Neural progenitor cell (in vitro differentiated cells): ENCODE measurements around the gene NDUFA8. TPM values are rescaled to one million over a fixed set of nuclear protein-coding genes. Genes with fewer than 3 reads are reported as not detected.

ENCODE experiments used
- DNase-seq: peaks from one replicate; pipeline ENCODE4 v3.0.0-alpha.2; 2016; ENCODE audit warnings: low spot score
- H2AFZ ChIP-seq: fragments of 200-600 bp; sonication (generic); replicated peaks from 2 replicates; pipeline ENCODE4 v1.6.1; 2016; ENCODE audit warnings: antibody characterized with exemption
- H3F3A ChIP-seq: fragments of 200-600 bp; sonication (generic); 2 replicates; pipeline ENCODE4 v1.6.1; 2016; ENCODE audit warnings: antibody characterized with exemption, low read depth
- H3K27ac ChIP-seq: fragments of 200-600 bp; sonication (generic); 2 replicates; pipeline ENCODE4 v1.5.1; 2016; ENCODE audit warnings: mild to moderate bottlenecking
- H3K27me3 ChIP-seq: fragments of 200-600 bp; sonication (generic); 2 replicates; pipeline ENCODE4 v1.6.1; 2016; ENCODE audit warnings: mild to moderate bottlenecking, moderate library complexity
- H3K36me3 ChIP-seq: fragments of 200-600 bp; sonication (generic); 2 replicates; pipeline ENCODE4 v1.5.1; 2016
- H3K4me1 ChIP-seq: fragments of 200-600 bp; sonication (generic); 2 replicates; pipeline ENCODE4 v1.6.1; 2016; ENCODE audit warnings: mixed run types
- H3K4me2 ChIP-seq: fragments of 200-600 bp; sonication (generic); 2 replicates; pipeline ENCODE4 v1.6.1; 2016
- H3K4me3 ChIP-seq: fragments of 200-600 bp; sonication (generic); 2 replicates; pipeline ENCODE4 v1.5.1; 2016
- H3K79me2 ChIP-seq: fragments of 200-600 bp; sonication (generic); 2 replicates; pipeline ENCODE4 v1.6.1; 2016; ENCODE audit warnings: low read depth
- H3K9ac ChIP-seq: fragments of 200-600 bp; sonication (generic); 2 replicates; pipeline ENCODE4 v1.6.1; 2016
- H3K9me3 ChIP-seq: fragments of 200-600 bp; sonication (generic); 2 replicates; pipeline ENCODE4 v1.5.1; 2016; ENCODE audit warnings: low read depth
- H4K20me1 ChIP-seq: fragments of 200-600 bp; sonication (generic); 2 replicates; pipeline ENCODE4 v1.6.1; 2016; ENCODE audit warnings: low read depth
- H3K27ac Mint-ChIP-seq: 3 replicates; pipeline ENCODE4 v1.8.0; 2021; ENCODE audit warnings: mixed read lengths
- H3K27me3 Mint-ChIP-seq: 2 replicates; pipeline ENCODE4 v1.8.0; 2022; ENCODE audit warnings: low read depth, mild to moderate bottlenecking, inconsistent platforms, moderate library complexity, mixed read lengths; ENCODE audit not compliant: insufficient read depth
- H3K36me3 Mint-ChIP-seq: 3 replicates; pipeline ENCODE4 v1.8.0; 2021; ENCODE audit warnings: mixed read lengths
- H3K4me1 Mint-ChIP-seq: 3 replicates; pipeline ENCODE4 v1.8.0; 2021; ENCODE audit warnings: mixed read lengths
- H3K4me3 Mint-ChIP-seq: 3 replicates; pipeline ENCODE4 v1.8.0; 2021; ENCODE audit warnings: mild to moderate bottlenecking, moderate library complexity, mixed read lengths
- H3K9me3 Mint-ChIP-seq: 3 replicates; pipeline ENCODE4 v1.8.0; 2020; ENCODE audit warnings: mixed read lengths
- CTCF ChIP-seq: fragments of 200-600 bp; sonication (generic); IDR thresholded peaks from 2 replicates; pipeline ENCODE4 v1.5.1; 2017; ENCODE audit warnings: antibody characterized with exemption, mild to moderate bottlenecking
- EZH2 ChIP-seq: fragments of 200-600 bp; sonication (generic); IDR thresholded peaks from 2 replicates; pipeline ENCODE4 v1.6.1; 2017; ENCODE audit warnings: antibody characterized with exemption, mild to moderate bottlenecking, moderate library complexity
- EZH2phosphoT487 ChIP-seq: fragments of 200-600 bp; sonication (generic); IDR thresholded peaks from 2 replicates; pipeline ENCODE4 v1.6.1; 2017; ENCODE audit warnings: antibody characterized with exemption
- total RNA-seq: library from RNA; depleted of rRNA; stranded (reverse); fragments of >200 nt; gene quantifications from 2 replicates; pipeline ENCODE4 v1.2.3, GENCODE V29; 2015; ENCODE audit warnings: low replicate concordance

NDUFA8 gene
- total RNA-seq, 1 donor from 2014 or later = 49.6 TPM

- no peaks in the 10 kb centered on the region for H3K36me3 Mint-ChIP-seq
- no peaks in the 10 kb centered on the region for H3K9me3 ChIP-seq
- no peak overlapping the region for H2AFZ ChIP-seq
Observed at GRCh38 chr9:122109035-122109813, 50.4 kb downstream of the NDUFA8 start.

GRCh38 chr9:122107291-122107805, 52.2 kb downstream of the NDUFA8 start:
- no peak overlapping the region for H2AFZ ChIP-seq
- H3K4me3 ChIP-seq = no peak overlapping the region
- H3K9ac ChIP-seq = no peak overlapping the region
- peaks cover 9% of the 10 kb centered on the region for H3K27me3 Mint-ChIP-seq
- TF ChIP-seq EZH2 = no peak
- TF ChIP-seq EZH2phosphoT487 = no peak
- TF ChIP-seq CTCF = no peak
- peaks cover 8% of the 10 kb centered on the region for H3K4me1 ChIP-seq
- H3F3A ChIP-seq = no peaks in the 10 kb centered on the region
- H3K4me1 Mint-ChIP-seq = peaks cover 16% of the 10 kb centered on the region
- H3K79me2 ChIP-seq = no peaks in the 10 kb centered on the region
- no peak for DNase-seq
- H3K9me3 ChIP-seq = no peaks in the 10 kb centered on the region
- H3K36me3 Mint-ChIP-seq = no peaks in the 10 kb centered on the region
- no peaks in the 10 kb centered on the region for H3K36me3 ChIP-seq
- no peaks in the 10 kb centered on the region for H4K20me1 ChIP-seq
- no peak overlapping the region for H3K27ac Mint-ChIP-seq
- H3K9me3 Mint-ChIP-seq = peaks cover 7% of the 10 kb centered on the region
- no peak overlapping the region for H3K4me3 Mint-ChIP-seq
- no peak overlapping the region for H3K4me2 ChIP-seq
- no peaks in the 10 kb centered on the region for H3K27me3 ChIP-seq
- H3K27ac ChIP-seq = no peak overlapping the region

More at GRCh38 chr9:122109035-122109813, 50.4 kb downstream of the NDUFA8 start:
- no peak for DNase-seq
- Histone ChIP-seq H3K9ac (no peak overlapping the region), H4K20me1 (no peaks in the 10 kb centered on the region), H3F3A (peaks cover 10% of the 10 kb centered on the region), H3K4me3 (no peak overlapping the region), H3K79me2 (no peaks in the 10 kb centered on the region), H3K27me3 (no peaks in the 10 kb centered on the region), H3K27ac (no peak overlapping the region), H3K36me3 (no peaks in the 10 kb centered on the region), H3K4me2 (no peak overlapping the region), H3K4me1 (peaks cover 23% of the 10 kb centered on the region)
- Mint-ChIP-seq H3K4me1 (peaks cover 26% of the 10 kb centered on the region), H3K9me3 (peaks cover 2% of the 10 kb centered on the region), H3K4me3 (peak overlapping the region; percentile 57), H3K27me3 (peaks cover 12% of the 10 kb centered on the region), H3K27ac (no peak overlapping the region)
- no peak for TF ChIP-seq EZH2

GRCh38 chr9:122106576-122106975, 53.0 kb downstream of the NDUFA8 start:
- Mint-ChIP-seq H3K4me1 (peaks cover 14% of the 10 kb centered on the region), H3K36me3 (no peaks in the 10 kb centered on the region), H3K27ac (no peak overlapping the region), H3K27me3 (peaks cover 9% of the 10 kb centered on the region), H3K9me3 (peaks cover 7% of the 10 kb centered on the region), H3K4me3 (no peak overlapping the region)
- H3K4me3 ChIP-seq = no peak overlapping the region
- no peaks in the 10 kb centered on the region for H3K9me3 ChIP-seq
- no peak for TF ChIP-seq EZH2phosphoT487
- no peak for TF ChIP-seq CTCF
- TF ChIP-seq EZH2 = no peak
- no peaks in the 10 kb centered on the region for H4K20me1 ChIP-seq
- DNase-seq = no peak
- peak overlapping the region; percentile 7 for H2AFZ ChIP-seq
- no peaks in the 10 kb centered on the region for H3K79me2 ChIP-seq
- no peak overlapping the region for H3K27ac ChIP-seq
- H3K27me3 ChIP-seq = no peaks in the 10 kb centered on the region
- peaks cover 8% of the 10 kb centered on the region for H3K4me1 ChIP-seq
- no peak overlapping the region for H3K4me2 ChIP-seq
- H3K36me3 ChIP-seq = no peaks in the 10 kb centered on the region
- H3K9ac ChIP-seq = no peak overlapping the region
- H3F3A ChIP-seq = no peaks in the 10 kb centered on the region

GRCh38 chr9:122103985-122104384, 55.6 kb downstream of the NDUFA8 start:
- H3K4me2 ChIP-seq = no peak overlapping the region
- H3K9me3 ChIP-seq = no peaks in the 10 kb centered on the region
- DNase-seq = no peak
- no peak for TF ChIP-seq CTCF
- TF ChIP-seq EZH2 = no peak
- no peak for TF ChIP-seq EZH2phosphoT487
- H3K79me2 ChIP-seq = no peaks in the 10 kb centered on the region
- no peak overlapping the region for H3K9ac ChIP-seq
- no peak overlapping the region for H3K4me3 ChIP-seq
- Mint-ChIP-seq H3K27ac (no peak overlapping the region), H3K9me3 (peaks cover 7% of the 10 kb centered on the region), H3K4me1 (peaks cover 15% of the 10 kb centered on the region), H3K27me3 (peaks cover 14% of the 10 kb centered on the region), H3K4me3 (no peak overlapping the region), H3K36me3 (no peaks in the 10 kb centered on the region)
- peaks cover 8% of the 10 kb centered on the region for H3K4me1 ChIP-seq
- H3K27ac ChIP-seq = no peak overlapping the region
- peaks cover 9% of the 10 kb centered on the region for H3K27me3 ChIP-seq
- no peaks in the 10 kb centered on the region for H4K20me1 ChIP-seq
- H3F3A ChIP-seq = no peaks in the 10 kb centered on the region
- no peak overlapping the region for H2AFZ ChIP-seq
- H3K36me3 ChIP-seq = no peaks in the 10 kb centered on the region
